HG02678 (cell line): ENCODE measurements around the gene EEIG1.

ENCODE experiments used
- ATAC-seq: cut with Tn5 transposase; IDR thresholded peaks from one replicate; pipeline ENCODE4 v1.9.1; 2021; ENCODE audit warnings: mild to moderate bottlenecking, moderate library complexity; ENCODE audit not compliant: unreplicated experiment

EEIG1 gene

DNA sequence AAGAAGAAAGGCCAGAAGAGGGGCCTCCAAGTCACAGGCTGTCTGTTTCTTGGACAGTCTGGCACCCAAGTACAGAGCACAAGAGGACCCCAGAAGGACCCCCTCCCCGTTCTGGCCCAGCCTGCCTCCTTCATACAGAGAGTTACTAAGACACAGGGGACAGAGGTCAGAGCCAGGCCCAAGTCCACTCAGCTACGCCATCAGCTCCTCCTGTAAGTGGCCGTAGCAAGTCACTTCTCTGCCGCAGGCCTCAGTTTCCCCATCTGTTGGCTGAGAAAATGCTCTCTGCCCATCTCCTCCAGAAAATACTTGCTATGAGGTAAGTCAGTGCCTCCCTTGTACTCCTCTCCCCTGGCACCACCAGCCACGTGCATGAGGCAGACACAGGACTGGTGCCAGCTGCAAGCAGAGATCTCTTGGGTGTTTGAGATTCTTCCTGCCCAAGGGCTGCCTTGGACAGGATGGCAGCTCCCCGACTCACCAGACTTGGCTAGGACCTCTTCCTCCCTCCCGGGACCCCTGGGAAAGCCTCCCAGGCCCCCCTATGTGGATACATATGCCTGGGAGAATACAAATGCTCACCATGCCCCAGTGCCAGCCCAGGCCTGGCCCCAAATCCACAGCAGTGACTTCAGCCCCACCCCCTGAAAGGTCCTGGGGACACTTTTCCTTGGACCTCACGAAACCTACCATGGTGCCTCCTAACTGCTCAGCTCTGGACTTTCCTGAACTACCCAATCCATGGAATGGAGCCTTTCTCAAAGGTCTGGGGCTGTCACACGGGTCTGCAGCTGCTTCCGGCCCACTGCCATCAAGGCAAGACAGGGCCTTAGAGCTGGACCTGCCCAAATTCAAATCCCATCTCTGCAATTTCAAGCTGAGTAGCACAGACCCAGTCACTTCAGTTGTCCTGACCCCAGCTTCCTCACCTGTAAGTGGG is 5.1 kb downstream of the EEIG1 start:
- ATAC-seq: no peak

DNA sequence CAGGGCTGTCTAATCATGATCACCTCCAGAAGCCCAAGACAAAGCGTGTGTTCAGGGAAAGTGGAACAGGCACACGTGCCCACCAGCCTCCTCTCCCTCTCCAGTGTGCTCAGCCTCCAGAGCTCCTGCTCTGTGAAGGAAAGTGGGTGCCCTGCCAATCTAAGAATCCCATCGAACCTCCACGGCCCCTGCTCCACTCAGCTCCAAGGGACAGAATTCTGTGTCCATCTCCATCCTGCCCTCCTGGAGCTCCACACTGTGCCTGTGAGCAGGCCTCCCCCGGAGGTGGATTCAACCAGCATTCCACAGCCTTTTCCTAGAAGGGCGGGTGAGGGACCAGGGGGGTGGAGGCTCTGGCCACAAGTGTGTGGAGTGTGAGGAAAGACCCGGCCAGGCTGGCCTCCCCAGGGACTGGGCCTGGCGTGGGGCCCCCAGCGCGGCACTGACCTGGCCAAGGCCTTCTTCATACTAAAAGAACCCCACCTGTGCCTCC is 6.0 kb downstream of the EEIG1 start:
- no peak for ATAC-seq

DNA sequence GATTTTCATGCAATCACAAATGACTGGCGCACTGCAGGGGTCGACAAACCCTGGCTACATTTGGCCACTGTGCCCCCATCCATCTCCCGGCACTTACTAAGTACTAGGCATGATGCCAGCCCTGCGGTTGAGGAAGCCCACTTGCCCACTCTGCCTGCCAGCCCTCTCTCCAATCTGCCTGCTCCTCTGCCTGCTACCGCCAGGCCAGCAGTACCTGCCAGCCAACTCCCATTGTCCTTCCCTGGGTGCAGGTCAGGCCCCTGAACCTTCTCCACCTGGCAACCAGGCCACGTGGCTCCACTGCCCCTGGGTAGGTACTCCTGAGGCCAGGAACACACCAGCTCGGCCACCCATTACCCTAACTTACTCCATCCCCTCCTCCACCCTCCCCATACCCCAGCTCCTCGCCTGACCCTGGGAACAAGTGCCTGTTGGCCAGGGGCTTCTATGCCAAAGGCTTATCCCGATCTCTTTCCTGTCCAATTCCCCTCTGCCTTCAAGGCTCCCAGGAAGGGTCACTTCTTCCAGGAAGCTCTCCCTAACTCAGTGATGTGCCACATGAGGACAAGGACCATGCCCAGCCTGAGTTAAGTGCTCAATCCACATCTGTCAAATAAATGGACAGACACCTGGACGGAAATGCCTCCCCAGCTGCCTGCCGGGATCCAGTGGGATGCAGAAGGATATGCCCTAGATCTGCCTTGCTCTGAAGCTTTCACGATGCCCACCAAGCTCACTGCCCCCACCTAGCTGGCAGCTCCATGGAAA is 6.6 kb downstream of the EEIG1 start:
- no peak for ATAC-seq

DNA sequence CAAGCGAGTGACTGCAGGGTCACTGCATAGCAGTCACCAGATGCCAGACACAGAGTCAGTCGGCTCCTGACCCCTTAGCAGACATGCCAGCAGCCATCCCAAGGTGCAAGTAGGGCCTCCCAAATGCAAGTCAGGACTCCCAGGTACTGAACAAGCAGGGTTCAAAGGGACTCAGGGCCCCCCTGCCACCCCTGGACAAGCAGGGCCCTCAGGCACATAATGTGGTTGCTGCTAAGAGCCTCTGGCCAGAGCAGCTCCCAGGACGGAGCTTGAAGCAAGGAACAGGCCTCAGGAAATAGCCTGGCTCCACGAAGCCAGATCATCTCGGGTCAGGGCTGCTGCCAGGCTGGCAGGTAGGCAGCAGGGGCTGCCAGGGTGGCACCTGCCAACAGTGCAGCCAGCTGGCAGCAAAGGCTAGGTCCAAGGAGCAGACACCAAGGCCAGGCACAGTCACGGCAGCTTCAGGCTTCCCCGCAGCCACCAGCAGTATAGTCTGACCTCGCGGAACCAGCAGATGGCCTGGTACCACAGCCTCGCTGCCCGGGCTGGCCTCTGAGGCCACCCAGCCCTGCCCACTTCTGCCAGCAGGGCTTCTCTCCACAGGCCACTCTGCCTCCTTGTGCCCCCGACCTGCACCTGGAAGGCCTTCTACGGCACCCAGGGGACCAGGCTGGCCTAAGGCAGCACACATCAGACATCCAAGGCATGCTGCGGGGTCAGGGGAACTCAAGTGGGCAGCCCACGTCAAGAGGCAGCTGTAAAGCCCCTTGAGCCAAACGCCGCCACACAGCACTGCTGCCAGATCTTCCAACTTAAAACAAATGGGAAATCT is 7.4 kb downstream of the EEIG1 start:
- no peak for ATAC-seq

DNA sequence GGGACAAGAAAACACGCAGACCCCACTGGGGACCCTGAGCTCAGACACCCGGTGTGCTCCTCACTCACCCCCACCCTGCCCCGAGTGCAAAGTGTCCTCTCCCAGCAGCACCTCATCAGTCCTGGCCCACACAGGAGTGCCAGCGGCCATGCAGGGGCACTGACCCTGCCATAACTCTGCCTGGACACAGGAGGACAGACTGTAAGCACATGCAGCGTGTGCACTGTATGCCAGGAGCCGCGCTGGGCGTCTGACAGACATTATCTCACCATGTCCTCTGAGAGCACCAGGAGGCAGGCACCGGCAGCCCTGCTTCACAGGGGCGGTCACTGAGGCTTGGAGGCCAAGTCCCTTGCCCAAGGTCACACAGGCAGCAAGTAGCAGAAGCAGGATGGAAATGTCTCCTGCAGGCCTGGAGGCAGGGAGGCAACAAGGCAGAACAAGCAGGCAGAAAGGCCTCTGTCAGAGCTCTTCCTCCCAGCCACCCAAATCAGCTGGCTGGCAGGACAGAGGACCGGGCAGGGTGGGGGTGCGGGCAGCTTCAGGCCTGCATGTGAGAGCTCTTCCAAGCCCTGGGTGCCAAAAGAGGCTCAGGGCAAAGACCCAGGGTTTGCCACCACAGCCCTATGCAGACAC is 8.4 kb downstream of the EEIG1 start:
- ATAC-seq: no peak

DNA sequence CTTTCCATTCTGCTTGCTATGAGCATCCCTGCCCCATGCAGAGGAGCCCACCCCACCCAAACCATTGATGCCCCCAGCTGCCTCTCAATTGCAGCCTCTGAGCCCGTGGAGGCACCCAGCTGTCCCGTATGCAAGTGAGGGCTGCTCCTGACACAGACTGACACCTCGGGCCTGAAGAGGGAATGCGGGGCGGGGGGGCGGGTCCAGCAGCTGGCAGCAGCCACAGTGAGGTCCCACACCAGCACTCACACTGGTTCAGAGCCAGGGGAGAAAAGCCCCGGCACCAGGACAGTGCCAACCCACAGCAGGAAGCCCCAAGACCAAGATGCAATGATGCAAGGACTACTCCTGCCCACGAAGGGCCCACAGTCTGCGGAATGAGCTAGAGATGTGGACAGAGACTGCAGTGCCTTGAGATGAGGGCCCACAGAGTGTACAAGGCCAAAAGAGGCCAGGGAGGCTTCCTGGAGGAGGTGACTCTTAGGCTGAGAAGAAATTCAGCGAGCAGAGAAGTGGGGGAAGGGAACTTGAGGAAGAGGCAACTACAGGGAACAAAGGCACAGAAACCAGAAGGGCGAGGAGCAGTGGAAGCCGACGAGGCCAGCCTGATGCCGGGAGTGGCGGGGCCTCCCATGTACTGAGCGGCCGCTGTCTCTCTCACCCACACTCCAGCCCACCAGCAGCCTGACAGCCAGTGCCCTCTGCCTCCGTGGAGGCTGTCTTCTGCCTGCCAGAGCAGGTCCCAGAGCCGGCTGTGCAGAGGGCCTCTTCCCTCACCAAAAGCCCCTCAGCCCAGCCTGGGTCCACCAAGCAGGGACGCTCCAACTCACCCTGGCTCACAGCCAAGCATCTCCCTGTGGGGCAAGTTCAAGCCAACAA is 9.2 kb downstream of the EEIG1 start:
- ATAC-seq: no peak

DNA sequence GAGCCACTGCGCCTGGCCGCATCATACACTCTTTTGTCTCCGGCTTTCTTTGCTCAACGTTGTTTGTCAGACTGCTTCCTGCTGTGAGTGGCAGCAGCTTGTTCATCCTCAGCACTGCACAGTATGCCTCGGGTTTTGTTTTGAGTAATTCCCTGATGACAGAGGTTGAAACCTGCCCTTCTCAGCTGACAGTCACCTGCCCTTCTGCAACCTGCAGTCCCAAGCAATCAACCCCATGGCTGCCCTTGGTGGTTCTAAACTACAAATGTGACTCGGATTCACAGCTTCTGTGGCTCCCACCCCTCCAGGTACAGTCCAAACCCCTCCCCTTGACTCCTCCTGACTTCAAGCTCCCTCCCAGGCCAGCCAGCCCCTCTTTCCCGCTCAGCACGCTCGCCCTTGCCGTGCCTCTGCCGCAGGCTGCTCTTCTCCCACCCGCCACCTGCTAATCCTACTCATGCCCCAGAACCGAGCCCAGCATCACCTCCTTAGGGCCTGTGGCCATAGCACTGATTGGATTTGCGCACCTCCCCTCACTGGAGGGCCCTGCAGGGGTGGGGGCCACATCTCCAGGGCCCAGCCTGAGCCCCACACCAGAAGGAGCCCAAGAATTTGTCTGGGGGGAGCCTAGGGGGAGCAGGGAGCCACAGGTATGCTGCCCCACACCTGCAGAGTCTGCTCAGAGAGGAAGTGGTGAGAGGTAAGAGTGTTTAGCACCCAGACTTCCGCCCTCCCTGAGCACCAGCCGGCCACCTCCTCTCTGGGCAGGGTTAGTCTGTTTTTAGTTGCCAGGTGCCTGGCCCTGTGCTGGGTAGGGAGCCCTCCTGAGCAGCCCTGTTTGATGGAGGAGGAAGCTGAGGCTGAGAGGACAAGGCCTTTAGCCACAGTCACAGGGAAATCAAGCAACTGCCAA is 10.1 kb downstream of the EEIG1 start:
- peak; percentile 78 for ATAC-seq

DNA sequence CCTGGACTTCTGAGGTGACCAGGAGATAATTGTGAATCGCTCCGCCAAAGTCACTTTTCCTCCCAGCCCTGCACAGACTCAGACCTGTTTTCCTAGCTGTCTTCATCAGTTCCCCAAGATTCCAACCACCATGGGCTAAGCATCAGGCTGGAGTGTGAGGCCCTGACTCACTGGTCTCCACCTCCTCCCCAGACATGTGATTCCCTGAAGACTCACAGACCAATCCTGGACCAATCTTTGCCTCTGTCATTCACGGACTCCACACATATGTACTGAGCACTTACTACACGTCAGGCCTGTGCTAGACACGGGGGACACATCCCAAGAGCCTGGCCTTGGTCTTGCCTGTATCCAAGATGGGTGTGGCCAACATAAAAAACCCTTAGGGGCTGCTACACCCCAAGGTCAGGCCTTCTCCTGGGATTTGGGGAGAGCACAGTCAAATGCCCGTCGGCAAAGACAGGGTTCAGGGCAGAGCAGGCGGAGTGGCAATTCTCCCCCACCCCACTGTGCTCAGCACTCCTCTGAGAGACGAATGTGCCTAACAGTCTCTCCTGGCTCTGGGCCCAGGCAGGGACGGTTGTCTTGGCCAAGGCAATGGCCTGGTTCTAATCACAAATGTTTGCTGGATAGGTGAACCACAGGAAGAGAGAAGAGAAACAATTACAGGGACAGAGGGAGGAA is 11.9 kb downstream of the EEIG1 start:
- ATAC-seq: no peak

DNA sequence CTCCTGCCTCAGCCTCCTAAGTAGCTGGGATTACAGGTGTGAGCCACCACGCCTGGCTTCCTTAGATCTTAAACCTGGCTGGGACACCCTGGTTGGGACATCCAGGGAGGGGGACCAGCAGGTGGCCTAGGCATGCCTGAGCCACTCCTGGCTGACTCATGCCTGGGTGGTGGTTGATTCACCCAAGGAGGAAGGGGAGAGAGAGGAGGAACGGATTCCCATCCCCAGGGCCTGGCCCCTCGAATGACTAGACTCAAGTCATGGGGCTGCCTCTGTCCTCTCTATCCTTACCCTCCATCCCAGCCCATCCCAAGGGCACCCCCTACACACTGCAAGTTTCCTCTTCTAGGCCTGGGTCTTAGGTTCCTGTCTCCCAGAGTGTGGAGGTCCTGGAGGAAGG is 12.7 kb downstream of the EEIG1 start:
- ATAC-seq: no peak

DNA sequence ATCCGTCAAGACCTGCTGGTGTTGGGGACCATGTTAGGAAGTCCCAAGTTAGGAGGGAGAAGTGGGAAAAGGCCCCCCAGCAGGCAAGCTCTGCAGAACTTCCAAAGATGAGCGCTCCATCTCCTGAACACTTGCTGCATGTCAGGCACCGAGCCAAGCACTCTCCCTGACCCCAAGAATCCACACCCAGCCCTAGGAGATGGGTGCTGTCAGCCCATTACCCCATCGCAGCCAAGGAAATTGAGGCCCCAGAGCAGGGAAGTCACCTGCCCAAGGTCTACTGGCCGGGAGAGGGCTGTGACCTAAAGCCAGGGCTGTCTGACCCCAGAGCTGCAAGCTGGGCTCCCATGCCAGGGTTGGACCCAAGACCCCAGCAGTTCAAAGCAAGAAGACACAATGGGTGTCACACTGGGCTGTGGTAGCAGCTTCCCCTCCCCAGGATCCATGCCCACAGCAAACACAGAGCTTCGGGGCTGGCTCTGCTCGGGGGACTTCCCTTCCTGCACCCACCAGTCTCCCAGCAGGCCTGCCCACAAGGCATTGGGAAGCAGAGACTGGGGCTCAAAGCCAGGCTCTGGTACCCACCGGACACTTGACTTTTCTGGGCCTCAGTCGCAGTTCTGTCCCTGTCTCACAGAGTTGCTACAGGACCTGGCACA is 13.5 kb downstream of the EEIG1 start:
- no peak for ATAC-seq

DNA sequence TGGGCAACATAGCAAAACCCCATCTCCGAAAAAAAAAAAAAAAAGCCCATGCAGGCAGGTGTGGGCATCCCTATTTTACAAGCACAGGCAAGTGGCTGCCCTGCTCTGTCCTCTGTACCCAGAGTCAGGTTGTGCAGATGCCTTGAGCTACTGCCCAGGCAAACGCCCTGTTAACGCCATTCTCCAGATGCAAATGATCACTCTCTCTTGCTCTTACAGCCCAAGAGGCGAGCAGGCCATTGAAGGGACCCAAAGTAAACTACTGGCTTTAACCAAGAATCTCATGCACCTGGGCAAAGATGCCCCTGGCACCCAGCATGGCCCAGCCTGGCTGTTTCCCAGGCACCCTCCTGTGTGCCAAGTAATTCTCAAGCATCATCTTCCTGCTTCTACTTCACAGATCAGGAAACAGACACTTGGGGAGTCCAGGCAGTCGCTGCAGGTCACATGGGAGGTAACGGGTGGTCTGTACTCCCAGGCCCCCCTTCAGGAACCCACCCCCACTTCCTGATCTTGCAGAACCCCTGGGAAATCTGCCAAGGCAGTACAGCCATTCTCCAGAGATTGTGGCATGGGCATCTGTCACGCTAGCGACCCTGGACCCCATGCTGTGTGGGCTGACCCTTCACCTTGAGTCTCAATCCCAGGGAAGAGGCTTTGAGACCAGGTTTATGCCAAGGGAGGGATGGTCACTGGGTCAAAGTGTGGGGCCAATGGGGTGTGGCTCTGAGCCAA is 14.2 kb downstream of the EEIG1 start:
- no peak for ATAC-seq

DNA sequence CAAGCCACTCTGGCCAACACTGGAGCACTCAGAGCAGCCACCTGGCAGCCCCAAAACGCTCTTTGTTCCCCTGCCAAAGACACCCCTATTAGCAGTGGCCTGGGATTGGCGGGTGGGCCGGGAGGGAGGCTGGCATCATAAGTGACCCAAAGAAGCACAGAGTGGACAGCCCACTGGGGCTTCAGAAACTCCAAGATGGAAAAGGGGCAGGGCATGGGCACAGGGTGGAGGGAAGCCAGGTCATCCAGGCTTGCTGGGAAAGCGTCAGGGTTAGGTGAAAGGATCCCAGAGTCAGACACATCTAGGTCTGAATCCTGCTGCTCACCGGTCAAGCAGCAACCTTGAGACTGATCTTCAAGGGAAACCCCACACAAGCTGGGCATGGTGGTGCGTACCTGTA is 14.8 kb downstream of the EEIG1 start:
- no peak for ATAC-seq

DNA sequence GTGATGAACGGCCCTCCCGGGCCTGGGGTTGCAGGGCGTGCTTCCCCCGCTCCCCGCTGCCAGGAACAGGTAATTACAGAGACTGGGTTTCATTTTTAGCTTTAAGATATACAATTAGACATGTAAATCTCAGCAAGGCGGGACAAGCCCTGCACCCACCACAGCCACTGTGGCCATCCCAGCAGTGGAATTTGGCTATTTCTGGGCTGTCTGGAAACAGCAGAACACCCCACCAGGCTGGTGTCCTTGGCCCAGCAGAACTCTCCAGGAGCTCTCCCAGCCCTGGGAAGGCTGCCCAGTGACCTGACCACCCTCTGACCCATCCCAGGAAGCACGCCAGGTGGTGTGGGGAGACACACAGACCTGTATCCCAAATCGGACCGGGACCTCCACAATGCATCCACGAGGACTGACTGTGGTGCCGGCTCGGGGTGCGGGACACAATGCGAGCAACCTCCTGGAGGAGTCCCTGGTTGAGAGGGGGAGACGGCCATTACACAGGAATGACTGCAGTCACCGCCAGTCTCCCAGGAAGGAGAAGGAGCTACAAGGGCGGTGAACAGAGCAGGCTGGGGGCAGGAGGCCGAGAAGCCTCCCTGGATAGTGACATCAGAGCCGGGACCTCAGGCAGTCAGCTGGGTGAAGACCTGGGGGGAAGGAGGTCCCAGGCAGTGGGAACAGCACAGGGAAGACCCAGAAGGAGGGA is 17.3 kb downstream of the EEIG1 start:
- no peak for ATAC-seq

DNA sequence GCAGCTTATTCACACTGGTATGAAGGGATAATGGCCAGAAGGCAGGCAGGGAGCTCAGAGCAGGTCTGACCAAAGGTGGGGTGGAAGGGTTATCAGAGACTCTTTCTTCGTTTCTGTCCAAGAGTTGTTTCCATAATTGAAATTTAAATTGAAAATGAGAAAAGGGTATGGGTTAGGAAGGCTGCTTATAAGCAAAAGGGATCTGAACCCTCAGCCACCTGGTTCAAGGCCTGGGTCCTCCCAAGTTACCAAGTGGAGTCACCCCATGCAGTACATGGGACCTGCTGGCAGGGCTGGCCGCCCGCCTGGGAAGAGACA is 17.8 kb downstream of the EEIG1 start:
- ATAC-seq: no peak

DNA sequence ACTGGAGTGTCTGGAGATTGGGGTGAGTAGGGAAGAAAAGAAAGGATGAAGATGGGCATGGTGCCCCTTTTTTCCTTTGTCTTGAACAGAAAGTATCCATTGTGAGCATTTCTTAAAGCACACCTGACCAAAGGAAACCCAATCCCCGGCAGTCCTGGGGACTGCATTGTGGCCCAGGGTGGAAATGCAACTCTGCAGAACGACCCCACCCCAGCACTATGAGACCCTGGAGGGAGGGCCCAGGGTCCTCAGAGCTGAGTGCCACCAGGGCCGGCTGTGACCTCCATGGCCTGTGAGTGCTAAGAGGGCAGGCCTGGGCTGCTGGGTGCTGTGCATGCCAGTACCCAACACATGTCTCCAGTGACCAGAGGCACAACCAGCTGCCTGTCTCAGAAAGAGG is 18.5 kb downstream of the EEIG1 start:
- ATAC-seq: no peak

DNA sequence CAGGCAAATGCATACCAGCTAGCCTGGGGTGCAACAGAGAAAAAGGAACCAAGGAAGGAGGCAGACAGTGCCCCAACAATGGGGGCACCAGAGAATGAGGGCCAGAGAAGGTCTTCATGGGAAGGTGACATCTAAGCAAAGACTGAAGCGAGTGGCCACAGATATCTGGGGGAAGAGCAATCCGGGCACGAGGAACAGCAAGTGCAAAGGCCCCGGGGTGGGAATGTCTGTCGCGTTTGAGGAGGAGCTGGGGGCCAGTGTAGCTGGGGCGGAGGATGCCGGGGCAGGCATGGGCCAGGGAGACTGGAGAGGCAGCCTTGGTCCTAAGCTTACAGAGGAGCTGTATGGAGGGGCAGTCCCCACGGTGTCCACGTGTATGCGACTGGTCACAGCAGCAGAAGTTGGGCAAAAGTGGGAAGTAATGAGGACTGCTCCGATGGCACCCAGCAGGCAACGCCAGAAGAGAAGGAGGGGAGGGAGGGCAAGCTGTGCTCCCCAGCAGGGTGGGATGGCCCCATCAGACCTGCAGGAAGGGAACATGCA is 19.1 kb downstream of the EEIG1 start:
- ATAC-seq: no peak
